Activated naive CD4-positive, alpha-beta T cell treated with Interleukin-2 at 50 U/mL for 16 hours (primary cell): ENCODE data around the gene GREM1.

Source experiments
- DNase-seq: peaks from one replicate; pipeline ENCODE4 v3.0.0-alpha.2; 2020

GREM1 gene

DNA sequence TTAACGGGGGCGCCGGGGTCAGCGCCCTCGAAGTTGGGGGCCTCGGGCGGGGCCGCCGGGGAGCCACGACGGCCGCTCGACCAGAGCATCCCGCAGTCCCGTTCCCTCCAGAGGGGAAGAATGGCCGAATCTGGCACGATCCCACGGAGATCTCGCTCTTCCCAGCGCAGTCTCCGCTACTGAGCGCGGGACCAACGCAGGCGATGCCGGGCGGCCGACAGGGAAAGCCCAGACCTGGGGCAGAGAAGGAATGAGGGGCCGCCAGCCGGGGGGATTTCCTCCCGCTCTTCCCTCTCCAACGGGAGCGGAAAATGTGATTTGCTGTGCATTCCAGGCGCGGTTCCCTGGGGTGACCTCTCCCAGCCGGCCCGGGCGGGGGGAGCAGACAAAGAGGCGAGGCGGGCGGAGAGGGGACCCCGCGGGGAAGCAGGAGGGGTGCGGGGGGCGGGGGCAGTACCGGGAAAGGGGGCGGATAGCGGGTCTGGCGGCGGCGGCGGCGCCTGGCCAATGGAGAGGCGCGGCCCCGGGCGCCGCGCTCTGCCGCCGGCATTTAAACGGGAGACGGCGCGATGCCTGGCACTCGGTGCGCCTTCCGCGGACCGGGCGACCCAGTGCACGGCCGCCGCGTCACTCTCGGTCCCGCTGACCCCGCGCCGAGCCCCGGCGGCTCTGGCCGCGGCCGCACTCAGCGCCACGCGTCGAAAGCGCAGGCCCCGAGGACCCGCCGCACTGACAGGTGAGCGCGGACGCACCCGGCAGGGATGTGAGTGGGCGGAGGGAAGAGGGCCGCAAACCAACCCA is at the start of gene GREM1:
TSS of gene GREM1 (plus strand) at position 579 of the 801 bp plus-strand sequence. CDS start 12,687 bp downstream, outside the sequence.
- DNase-seq: no peak

DNA sequence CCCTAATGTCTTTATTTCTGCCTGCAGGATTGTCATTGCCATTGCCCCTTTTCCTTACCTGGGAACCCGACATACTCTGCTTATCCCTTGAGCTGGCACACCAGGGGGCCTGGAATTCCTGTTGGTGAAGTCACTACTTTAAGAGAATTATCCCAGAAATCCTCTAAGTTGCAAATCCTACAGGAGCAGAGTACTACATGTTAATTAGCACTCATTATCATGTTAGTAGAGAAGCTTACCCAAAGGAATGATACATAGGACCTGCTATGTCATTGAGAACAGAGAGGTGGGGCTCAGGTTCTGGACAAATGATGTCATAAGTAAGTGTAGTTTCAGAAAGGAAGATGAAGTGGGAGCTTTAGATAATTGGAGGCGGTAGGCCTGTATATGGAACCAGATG is 48.9 kb upstream of the GREM1 start:
- DNase-seq: no peak

DNA sequence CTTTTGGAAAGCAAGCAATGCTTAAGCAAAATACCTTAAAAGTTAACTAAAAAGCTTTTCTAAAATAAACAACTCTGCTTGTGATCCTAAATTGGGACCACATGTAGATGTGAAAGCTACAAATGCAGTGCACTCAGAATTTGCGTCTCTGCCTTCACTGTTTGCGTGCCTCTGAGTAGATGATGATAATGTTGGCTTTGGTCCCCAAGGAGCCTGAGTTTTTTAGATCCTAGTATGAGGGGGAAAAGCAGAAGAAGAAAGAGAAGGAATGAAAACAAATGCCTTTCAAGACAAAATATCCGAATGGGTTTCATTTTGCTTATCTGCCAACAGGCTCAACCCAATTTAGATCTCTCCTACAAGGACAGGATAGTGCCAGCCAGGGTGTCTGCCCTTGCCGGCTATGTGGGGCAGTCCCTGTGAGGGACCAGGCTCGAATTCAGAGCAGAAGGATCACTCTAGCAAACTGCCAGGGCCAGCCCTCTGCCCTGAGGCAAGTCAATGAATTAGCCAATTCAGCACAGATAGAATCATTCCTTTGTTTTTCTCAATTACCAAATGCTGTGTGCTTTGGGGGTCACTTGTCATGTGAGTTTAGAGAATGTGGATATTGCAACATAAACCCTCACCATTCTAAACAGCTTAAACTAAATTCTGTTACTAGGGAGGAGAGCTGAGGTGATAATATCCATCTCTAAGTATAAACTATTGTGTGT is 47.8 kb upstream of the GREM1 start:
- no peak for DNase-seq

DNA sequence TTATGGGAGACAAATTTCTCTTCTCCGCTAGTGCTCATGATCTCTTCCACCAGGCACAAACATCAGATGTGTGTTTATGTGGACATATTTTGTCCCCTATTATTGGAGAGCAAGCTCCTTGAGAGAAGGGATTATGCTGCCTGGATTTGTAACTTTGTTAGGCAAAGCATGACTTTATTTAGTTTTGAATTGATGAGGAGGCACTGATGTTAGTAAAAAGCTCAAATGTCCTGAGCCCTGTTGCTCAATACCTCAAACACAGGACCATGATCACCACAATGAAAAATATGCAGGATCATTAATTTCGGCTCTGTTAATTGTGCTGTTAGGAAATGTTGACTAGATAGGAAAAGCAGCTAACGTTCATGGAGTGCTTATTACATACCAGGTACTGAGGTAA is 47.2 kb upstream of the GREM1 start:
- no peak for DNase-seq

DNA sequence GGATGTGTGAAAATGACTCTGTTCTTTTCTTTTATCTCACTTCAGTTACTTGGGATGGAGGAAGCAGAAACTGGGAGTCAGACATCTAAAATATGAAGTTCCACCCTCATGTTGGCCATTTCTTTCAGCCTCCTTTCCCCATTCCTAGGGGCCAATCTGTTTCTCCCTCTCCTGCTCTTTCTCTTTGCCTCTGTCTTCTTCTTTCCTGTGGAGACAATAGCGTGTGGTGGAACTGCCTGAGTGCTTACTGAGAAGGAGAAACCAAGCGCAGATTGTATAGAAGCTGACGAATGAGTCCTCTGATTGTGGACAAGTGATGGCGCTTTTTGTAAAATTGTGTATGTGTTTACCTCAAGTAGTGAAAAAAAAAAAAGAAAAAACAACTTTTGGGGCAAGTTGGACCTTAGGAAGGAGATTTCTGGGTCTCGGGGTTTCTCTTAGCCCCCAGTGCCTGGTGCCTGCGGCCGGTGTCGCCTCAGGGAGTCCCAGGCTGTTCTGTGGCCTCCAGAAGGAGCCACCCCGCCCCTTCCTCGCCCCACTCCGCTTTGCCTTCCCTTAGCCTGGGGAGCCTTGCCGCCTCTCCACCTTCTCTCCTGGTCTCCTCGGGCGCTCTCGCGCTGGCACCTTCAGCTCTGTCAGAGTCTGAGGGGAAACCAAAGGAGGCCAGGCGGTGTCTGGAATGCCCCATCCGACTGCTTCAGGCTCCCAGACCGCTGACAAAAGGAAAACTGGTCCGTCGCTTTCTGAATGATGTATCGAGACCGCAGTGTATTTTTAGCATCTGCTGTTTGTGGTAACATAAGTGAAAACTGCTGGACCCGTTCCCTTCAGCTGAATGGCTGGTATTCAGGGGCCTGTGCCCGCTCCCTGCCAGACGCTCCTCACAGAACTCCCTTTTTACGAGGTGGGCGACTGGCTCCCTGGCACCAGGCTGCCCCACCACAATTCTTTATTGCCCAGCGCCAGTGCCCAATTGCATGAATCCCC is 46.2 kb upstream of the GREM1 start:
- no peak for DNase-seq

DNA sequence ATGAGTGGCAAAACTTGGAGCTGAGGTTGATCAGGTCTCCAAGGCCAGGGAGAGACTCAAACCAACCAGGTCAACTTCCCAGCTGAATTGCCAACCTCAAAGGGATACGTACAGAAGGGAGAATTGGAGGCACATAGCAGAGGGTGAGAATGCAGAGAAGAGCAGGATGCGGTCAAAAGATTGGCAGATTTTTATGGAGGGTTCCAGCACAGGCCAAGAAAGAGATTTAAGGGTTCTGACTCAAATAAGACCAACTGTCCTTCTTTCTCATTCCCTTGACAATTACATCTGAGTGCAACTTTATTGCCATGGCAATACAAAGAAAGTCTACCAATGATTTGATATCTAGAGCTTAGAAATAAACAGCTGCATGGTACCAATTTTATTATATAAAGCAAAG is 43.1 kb upstream of the GREM1 start:
- DNase-seq: no peak

DNA sequence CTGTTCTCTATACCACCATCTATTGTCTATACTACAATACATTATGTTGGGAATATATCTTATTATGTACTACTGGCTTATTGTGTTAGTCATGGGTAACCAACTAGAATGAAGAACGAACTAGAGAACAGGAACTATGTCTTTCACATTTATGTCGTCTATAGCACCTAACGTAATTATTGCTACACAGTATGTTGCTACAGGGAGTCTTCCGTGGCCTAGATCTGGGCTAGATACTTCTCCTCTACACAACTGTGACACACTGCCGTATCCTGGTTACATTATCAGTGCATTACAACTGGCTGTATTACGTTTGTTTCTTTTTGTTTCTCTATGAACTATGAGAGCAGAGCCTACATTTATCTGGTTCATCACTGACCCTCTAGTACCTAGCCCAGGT is 42.3 kb upstream of the GREM1 start:
- no peak for DNase-seq

DNA sequence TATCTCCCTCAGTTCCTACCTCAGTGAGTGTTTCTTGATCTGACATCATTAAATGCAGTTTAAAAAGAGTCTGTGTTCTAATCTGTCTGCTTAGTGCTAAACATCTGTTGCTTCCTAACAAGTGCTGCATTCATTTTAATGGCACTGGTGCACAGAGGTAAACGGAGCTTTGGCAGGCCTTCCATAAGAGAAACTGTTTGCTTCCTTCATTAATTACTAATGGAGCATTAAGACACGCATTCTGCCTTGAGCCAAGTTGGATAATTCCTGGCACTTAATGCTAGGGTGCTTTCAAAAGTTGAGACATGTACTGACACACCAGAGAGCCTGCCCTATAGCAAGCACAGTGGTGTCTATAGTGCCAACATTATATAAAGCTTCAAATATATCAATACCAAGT is 41.6 kb upstream of the GREM1 start:
- no peak for DNase-seq

DNA sequence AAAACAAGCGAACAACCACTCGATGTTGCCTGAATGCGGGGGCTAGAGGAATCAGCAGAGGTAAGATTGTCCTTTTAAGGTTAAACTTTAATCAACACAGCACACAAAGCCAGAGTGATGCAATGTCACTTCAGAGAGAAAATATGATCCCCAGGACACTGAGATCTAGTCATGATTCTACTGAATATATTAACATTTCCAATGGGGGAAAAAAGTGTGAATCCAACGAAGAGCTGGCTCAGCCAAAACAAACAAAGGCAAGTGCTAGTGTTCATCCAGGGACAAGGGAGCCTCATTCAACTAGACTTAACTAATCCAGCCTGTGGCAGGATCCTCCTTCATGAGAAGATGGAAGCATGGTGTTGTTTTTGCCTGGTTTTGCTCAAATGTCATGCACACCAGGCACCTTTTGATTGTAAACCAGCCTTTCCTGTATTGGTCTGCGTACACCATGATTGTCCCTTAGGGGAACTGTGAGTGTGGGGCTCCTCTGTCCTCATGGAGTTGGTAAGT is 40.5 kb upstream of the GREM1 start:
- DNase-seq: no peak

DNA sequence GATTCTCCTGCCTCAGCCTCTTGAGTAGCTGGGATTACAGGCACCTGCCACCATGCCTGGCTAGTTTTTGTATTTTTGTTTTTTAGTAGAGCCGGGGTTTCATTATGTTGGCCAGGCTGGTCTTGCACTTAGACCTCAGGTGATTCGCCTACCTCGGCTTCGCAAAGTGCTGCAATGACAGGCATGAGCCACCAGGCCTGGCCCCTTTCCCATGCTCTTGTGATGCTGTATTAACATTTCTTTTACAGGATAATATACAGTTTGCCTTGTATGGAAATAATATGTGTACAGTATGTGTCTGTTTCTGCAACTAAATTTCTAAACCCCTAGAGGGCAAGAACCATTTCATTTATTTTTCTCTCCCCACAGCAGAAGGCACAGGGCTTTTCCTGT is 38.5 kb upstream of the GREM1 start:
- no peak for DNase-seq

DNA sequence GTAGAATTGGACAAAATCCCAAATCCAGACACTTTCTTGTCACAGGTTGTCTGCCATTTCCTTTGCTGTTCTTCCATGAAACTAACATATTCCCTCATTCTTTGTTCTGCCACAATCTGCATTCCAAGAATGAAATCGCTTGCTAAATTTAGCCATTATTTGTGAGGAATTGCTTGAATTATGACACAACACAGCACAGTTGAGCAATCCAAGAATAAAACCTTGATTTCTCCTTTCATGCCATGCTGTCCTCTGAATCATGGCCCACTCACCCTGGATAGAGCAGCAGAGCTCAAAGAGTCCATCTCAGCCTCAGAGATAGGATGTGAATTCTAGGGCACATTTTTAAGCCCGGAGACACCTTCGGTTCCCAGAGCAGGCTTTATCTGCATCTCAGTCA is 35.2 kb upstream of the GREM1 start:
- DNase-seq: no peak

DNA sequence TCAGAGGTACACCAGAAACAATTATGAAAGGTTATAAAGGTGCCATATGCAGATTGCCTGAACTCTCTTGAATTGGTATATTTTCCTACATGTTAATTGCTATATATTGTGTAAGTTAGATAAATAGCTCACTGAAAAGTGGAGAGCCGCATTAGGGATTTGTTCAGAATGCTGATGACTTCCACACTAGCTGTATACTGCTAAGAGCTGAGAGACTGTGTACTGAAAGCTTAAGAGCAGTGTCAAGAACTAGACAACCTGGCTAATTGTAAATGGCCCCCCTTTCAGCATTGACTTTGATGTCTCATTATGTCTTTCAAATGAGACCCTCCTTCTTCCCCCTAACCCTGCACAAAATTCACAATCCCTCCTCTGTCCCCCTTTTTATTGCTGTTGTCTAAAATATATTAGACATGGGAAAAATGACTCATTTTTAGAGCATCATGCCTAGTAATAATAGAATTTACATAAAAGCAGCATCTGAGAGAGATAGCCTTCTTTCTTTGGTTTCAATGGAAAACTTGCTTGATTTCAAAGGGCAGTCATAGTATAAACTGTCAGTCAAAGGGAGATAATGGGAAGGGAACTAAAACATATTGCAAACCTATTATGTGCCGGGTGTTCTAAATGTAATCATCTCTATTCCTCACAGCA is 34.7 kb upstream of the GREM1 start:
- no peak for DNase-seq

DNA sequence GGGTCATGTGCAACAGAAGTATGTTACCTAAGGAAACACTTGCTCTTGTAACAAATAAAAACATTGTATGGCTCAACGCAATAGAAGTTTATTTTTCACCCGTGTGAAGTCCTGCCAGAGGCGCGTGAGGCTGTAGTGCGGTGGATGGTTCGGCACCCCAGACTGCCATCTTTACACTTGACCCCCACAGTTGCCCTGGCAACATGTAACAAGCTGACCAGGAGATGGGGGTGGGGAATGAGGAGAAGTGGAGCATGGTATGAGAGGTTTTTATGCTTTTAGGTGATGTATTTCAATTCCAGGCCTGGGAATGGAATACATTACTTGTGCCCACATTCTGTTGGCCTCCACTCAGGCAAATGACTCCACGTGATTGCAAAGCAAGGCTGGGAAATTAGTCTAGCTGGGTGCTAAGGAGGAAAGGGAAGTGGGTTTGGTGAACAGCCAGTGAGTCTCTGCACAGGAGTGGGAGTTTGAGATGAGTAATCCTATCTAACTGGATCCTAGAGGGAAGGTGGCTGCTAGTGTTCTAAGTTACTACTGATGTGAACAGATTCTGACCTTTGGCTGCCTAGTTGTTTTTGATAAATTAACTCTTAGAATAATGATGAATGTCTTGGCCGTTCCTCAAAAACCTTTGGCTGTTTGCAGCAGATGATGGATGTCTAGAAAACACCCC is 33.8 kb upstream of the GREM1 start:
- no peak for DNase-seq

DNA sequence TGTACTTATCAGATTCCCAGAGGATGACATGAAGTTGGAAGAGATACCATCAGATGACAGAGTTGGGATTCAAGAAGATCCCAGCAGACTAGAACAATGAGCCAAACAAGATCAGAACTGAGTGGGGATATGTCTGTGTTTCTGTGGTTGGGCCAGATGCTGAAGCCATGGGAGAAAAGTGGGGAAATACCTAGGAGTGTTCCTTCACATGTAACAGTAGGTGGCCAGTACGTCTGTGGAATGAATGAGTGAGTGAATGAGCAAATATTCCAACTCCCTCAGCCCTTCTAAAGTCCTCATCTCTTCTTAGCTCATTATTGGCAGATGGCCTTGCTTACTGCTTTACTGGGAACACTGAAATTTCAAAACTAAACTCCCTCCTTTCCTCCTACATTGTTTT is 32.2 kb upstream of the GREM1 start:
- no peak for DNase-seq

DNA sequence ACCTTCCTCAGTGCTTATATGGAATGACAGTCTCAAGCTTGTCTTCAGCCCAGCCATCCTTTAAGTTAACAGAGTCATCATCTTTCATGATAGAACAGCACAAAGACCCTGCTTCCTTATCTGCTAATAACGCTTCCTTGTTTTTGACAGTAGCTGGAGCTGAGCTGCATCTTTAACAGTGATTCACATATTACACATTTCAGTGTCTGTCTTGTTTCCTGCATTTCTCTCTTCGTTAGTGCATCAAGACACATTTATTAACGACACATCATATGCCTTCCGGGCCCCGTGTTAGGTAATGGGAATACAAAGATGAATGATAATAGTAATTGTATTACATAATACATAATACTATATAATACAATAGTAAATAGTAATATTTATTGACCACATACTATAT is 30.2 kb upstream of the GREM1 start:
- no peak for DNase-seq

DNA sequence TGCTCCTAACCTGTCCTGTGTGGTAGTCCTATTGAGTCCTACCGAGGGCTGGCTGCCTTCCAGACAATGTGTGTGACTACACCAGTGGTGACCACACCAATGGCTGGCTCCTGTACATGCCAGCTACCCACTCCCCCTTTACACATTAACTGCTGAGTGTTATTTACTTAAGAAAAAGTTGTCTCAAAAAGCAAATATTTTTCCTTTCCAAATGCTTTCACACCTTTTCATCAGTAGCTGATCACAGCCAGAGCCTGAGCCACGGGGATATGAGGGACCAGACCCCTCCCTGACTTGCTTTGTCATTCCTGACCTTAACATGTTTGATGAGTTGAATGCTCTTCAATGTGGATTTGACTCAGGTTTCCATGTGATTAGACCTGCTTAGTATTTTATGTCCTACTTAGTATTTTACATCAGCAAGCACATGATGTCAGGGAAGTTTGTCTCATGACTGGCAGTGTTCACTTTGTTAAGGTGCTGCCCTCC is 29.6 kb upstream of the GREM1 start:
- no peak for DNase-seq

DNA sequence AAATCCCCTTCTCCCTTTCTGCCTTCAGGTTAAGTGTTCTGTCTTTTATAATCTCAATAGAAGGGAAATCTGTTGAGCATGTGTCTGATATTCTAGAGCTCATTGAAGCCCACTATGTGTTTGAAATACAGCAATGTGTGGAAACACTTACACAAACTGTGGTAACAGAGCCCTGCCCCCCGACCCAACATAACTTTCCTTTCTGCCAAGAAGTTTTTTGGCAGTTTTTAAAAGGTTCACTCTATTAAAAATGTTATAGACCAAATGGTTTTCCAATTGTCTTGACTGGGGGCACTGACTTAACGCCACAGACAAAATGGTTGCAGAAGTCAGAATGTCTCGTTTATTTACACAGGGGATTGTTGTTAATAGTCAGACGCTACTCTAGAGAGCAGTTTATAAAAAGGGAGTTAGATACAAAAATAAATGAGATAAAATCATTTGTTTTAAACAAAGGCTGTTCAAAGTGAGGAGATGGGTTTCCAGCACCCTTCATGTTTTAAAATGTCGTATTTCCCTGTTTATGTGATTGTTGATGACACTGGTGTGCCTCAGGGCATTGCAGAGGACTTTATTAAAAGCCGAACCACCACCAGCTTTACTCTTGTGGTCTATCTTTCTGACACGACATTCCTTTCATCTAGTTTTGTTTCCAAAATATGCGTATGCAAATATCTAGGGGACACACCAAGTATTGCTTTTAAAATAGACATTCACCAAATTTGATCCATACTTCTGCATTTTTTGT is 26.7 kb upstream of the GREM1 start:
- no peak for DNase-seq

DNA sequence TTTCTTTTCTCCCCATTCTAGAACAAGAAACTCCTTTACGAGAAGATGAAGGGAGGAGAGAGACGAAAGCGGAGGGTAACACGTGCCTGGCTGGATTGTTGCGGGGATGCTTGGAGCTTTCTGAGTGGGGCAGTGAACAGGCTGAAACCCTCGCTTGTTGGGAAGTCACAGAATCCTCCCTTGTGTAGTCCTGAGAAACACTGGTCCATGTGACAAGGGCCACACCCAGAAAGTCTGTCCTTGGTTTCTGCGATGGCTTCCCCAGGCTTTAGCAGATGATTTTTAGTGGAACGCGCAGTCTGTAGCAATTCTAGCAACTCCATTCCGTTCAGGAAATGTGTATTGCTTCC is 26.1 kb upstream of the GREM1 start:
- DNase-seq: no peak

DNA sequence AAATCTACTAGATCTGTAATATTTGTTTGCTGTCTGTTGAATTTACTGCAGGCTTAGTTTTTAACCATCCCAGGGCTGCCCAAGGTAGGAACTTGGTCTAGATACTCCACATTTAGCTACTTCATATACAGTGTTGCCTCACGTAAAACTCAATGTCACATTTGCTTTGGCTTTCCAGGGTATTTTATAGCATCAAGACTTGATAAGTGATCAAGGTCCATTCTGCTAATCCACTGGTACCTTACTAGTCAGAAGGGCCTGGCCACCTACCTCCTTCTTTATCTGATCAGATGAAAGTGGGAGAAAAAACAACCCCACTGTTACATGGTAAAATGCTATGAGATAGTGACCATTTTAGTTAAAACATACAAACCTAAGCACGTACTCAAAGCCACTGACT is 25.5 kb upstream of the GREM1 start:
- DNase-seq: no peak

DNA sequence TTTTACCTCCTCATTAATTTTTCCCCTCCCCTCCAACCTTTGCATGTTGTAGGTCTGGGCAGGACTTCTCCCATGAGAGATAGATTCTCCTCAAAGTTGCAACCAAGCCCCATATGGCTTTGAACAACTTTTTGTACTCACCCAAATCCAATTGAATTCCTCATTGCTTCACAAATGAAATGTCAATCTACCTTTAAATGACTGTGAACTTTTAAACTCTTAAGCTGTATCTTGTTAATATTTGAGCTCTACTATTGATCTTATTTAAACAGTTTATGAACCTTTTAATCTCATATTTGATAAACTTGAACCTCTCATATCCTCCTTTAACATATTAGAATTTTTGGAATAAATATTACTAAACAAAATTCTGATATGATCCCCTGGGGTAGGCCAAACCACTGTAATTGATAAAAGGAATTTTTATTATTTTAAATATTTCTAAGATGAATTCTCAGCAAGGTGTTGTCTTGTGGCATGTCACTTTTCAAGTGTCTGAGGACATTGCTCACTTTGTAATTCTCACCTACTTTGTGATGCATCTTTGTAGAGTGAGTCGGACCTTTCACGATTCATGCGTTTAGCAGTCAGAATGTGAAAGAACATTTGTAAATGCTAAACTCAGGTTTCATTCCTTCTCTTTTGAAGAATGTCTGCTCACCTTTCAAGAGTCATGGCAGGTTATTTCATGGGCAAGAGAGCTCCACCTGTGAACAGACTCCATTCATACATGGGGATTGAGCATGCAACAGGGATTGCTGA is 23.4 kb upstream of the GREM1 start:
- DNase-seq: no peak
